GM12892 (cell line): Measurements from ENCODE around the gene FGF12.

Experiments
- POLR2A ChIP-seq: IDR thresholded peaks from 2 replicates; pipeline ENCODE4 v1.6.1; 2011; ENCODE audit warnings: low read depth, low read length, control low read depth
- POLR2AphosphoS5 ChIP-seq: IDR thresholded peaks from 2 replicates; pipeline ENCODE4 v1.6.1; 2011; ENCODE audit warnings: low read depth, low read length, control low read depth
- TAF1 ChIP-seq: IDR thresholded peaks from 2 replicates; pipeline ENCODE4 v1.6.1; 2011; ENCODE audit warnings: low read depth, mild to moderate bottlenecking, control low read depth, low read length, borderline replicate concordance

DNA sequence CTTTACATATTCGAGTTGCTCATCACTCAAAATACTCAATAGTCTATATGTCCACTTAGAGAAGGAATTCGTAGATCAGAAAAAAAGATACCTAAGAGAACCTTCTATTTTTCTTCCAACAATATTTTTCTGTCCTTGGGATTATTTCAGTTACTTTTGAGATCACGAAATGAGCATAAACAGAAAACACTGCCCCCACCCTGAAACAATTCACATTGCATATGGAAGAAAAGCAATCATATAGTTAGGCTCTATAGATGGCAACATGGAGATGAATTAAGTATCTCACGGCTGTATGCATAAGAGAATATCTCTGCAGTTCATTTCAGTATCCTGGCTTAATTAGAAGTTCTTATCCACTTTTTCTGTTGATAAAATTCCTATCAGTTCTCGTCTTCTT lies 391.1 kb downstream of the FGF12 start:
- TF ChIP-seq POLR2AphosphoS5 (no peak), POLR2A (no peak), TAF1 (no peak)
